Subcutaneous adipose tissue (tissue), 4 donors: Measurements from ENCODE around the gene PLCH2. TPM values are rescaled to one million over a fixed set of nuclear protein-coding genes. Genes with fewer than 3 reads are reported as not detected.

Source experiments
- total RNA-seq, 4 donors: library from RNA; depleted of rRNA; stranded (reverse); fragments of >200 nt; gene quantifications; one replicate each; pipeline ENCODE4 v1.1.0, GENCODE V29; 2016
- TF ChIP-seq, protein P1 (sequence below): fragments of 450-650 bp; IDR thresholded peaks from one replicate; pipeline ENCODE4 v1.5.1; 2016; ENCODE audit warnings: low read depth, mild to moderate bottlenecking, control low read depth, antibody characterized with exemption, moderate library complexity

PLCH2 gene
- total RNA-seq, 4 donors from 2014 or later = 0.22 to 0.68 TPM; not detected in 2

DNA sequence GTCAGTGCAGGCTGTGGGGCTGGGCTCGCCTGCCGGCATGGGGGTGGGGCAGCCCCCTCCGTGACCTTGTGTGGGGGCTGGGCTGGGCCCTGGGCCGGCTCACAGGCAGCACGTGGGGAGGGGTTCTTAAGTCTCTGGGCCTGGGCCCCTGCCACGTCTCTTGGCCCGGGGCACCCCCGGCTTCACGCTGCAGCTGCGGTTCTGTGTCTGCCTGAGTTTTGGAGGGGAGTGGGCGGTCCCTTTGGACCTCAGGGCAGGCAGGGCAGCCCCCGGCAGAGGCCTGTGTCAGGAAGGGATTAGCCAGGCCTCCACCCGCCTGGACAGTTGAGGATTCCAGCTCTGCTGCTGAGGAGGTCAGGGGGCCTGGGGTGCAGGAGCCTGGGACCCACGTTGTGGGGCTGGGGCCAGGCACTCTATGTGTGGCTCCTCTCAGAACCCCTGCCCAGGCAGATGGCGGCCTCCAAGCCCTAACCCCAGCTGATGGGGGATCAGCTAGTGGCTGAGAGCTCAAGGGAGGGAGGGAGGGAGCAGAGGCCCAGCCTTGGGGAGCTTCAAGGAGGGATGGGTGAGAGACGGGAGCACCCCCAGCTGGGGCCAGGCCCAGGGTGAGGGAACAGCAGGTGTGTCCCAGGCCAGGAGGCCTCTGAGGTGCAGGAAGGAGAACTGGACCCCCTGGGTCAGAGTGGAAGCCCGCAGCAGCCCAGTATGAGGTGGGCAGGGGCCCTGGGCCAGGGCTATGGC is 1.8 kb upstream of the PLCH2 start:
- TF ChIP-seq, protein P1, sequence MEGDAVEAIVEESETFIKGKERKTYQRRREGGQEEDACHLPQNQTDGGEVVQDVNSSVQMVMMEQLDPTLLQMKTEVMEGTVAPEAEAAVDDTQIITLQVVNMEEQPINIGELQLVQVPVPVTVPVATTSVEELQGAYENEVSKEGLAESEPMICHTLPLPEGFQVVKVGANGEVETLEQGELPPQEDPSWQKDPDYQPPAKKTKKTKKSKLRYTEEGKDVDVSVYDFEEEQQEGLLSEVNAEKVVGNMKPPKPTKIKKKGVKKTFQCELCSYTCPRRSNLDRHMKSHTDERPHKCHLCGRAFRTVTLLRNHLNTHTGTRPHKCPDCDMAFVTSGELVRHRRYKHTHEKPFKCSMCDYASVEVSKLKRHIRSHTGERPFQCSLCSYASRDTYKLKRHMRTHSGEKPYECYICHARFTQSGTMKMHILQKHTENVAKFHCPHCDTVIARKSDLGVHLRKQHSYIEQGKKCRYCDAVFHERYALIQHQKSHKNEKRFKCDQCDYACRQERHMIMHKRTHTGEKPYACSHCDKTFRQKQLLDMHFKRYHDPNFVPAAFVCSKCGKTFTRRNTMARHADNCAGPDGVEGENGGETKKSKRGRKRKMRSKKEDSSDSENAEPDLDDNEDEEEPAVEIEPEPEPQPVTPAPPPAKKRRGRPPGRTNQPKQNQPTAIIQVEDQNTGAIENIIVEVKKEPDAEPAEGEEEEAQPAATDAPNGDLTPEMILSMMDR = no peak

DNA sequence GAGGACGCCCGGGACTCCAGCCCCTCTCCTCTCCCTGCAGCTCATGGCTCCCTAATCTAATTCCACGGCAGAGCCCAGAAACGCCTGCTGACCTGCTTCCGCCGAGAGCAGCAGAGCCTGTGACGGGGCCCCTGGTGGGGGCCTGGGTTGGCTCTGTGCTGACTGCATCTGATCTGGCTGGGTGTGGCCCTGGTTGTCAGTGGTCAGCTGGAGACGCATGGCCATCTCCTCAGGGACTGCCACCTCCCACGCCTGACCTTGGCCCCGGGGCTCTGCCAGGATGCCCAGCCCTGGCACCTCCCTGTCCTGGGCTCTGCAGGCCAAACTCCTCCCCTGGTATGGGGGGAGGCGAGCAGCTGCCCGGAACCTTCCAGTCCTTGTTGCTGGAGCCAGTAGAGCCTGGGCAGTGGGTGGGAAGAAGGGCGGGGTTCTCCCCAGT is 1.1 kb upstream of the PLCH2 start:
- TF ChIP-seq, protein P1 = no peak

DNA sequence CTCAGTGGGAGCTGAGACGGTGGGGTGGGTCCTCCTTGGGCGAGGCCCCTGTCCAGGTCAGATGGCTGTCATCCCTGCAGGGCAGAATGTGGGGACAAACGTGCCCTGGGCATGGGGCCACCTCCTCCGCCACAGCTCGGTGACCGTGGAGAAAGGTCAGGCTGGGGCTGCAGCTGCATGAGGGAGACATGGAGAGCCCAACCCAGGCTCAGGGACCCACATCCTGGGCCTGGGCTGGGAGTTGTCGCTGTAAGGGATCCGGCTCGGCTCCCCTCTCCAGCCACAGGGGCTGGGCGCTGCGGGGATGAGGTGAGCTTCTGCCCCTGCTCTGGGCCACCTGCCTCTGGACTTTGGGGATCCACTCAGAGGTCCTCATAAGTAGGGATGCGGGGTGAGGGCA is 518 bp upstream of the PLCH2 start:
- TF ChIP-seq, protein P1 = no peak

DNA sequence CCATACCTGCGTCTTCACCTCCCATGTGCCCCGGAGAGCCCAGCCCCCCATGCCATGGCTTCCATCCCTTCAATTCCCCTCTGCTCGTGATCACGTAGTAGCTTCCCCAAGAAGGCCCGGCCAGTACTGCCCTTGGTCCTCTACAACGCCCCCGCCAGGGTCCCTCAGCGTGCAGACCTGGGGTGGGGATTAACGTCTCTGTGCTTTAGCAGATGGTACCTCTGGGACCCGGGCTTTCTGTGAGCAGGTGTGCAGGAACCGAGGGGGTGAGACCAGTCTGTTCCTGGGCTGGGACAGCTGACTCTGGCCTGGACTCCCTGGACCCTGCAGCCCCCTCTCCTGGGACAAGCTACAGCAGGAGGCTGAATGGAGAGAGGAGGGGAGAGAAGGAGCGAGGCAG is 1.2 kb downstream of the PLCH2 start:
- TF ChIP-seq, protein P1 = no peak

DNA sequence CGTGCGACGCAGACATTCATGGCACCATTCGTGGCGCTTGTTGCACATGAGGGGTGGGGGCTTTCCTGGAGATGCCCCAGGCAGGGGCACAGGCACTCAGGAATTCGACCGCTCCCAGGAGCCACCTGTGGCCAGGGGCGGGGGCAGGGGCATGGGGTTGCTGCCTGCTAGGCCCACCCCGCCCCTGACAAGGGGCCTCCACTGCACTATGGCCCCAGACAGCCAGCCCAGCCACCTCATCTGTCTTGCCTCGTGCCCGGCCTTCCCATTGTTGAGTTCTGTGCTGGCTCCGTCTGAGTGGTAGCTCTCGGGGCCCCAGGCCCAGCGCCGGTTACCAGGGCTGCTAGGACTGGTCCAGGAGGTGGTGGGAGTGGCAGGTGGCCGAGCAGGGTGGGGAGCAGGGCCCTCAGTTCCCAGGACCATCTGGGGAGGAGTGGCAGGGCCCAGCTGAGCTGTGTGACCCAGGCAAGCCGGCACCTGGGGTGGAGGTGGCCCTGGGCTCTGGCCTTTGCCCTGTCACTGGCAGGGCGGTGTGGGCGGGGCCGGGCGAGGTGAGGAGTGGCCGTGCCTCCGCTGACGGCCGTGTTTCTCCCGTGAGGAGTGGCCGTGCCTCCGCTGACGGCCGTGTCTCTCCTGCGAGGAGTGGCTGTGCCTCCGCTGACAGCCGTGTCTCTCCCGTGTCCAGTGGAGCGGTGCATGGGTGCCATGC is 1.9 kb downstream of the PLCH2 start:
- TF ChIP-seq, protein P1 = no peak

DNA sequence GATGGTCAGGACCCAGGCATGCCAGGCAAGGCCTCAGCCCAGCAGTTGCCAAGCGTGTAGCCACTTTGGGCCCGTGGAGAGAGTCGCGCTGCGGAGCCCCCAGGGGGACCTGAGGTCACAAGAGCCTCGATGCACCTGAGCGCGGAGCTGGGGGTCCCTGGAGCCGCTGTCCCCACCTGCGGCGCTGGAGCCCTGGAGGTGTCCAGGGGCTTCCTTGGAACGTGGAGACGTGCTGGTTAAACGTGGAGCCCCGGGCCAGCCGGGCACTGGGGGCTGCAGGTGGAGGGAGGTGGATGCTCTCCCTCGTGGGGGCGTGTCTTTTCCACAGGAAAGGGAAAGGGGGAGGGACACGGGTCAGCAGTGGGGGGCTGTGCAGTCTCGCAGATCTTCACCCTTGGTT is 3.1 kb downstream of the PLCH2 start:
- TF ChIP-seq, protein P1 = no peak

DNA sequence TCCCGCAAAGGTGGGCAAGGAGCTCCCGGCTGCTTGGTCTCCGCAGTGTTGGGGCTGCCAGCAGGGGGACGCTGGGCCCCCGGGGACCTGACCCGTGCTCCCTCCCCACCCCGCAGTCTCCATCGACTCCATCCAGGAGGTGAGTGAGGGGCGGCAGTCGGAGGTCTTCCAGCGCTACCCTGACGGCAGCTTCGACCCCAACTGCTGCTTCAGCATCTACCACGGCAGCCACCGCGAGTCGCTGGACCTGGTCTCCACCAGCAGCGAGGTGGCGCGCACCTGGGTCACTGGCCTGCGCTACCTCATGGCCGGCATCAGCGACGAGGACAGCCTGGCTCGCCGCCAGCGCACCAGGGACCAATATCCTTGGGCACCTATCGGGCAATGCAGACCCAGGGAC is 3.5 kb downstream of the PLCH2 start:
- TF ChIP-seq, protein P1 = no peak
